Gastroesophageal sphincter (tissue), 3 donors: ENCODE results near the gene FAM184A.

Experiments used
- EP300 ChIP-seq: sonication (generic); formaldehyde crosslinking; IDR thresholded peaks from one replicate; pipeline ENCODE4 v1.6.1; 2017; ENCODE audit warnings: antibody characterized with exemption, mild to moderate bottlenecking
- POLR2A ChIP-seq, 2 donors: fragments of 450-650 bp; IDR thresholded peaks; one replicate each; pipeline ENCODE4 v1.6.1; 2017; ENCODE audit warnings: antibody characterized with exemption in 2 of 2, mild to moderate bottlenecking in 2 of 2, moderate library complexity in 1 of 2
- POLR2AphosphoS5 ChIP-seq: sonication (generic); formaldehyde crosslinking; IDR thresholded peaks from one replicate; pipeline ENCODE4 v1.6.1; 2017; ENCODE audit warnings: antibody characterized with exemption
- TF ChIP-seq, protein P1 (sequence below), 4 experiments: fragments of 200-600 bp in 2 of 4; fragments of 450-650 bp in 2 of 4; sonication (generic) in 1 of 4; IDR thresholded peaks; one replicate each; pipeline ENCODE4 v1.5.1; 2017 to 2019; ENCODE audit warnings: antibody characterized with exemption in 4 of 4, mild to moderate bottlenecking in 2 of 4, moderate library complexity in 2 of 4

DNA sequence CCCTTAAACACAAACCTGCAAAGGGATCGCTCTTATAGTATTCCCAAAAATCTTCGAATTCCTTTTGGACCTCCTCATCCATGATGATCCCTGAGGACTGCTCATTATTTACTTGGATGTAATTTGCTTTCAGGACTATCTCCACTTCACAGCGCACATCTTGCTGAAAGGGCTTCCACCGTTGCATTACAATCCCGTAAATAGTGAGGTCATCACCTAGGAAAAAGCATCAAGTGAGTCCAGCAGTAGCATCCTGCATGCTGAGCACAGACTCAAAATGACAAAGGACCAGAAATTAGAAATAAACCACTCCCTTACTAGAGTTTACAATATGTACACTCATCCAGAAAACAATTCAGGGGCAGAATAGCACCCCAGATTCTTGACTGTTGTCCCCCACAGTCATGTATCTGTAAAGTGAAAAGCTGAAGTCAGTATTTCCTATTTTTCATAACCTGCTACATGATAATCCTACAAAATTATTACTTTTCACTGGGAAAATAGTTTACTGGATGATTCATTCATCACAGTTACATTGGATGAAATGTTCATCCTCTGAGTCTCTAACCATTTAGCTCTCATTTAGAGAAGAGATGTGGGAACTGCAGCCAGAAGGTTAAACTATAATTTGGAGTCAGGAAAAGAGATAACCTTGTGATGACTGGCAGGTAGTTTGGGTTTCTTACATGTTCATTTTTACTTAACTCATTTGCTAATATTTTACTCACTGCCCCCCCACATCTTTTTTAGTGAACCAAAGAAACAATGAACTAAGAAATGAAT lies 160.7 kb downstream of the FAM184A start:
- TF ChIP-seq, protein P1, sequence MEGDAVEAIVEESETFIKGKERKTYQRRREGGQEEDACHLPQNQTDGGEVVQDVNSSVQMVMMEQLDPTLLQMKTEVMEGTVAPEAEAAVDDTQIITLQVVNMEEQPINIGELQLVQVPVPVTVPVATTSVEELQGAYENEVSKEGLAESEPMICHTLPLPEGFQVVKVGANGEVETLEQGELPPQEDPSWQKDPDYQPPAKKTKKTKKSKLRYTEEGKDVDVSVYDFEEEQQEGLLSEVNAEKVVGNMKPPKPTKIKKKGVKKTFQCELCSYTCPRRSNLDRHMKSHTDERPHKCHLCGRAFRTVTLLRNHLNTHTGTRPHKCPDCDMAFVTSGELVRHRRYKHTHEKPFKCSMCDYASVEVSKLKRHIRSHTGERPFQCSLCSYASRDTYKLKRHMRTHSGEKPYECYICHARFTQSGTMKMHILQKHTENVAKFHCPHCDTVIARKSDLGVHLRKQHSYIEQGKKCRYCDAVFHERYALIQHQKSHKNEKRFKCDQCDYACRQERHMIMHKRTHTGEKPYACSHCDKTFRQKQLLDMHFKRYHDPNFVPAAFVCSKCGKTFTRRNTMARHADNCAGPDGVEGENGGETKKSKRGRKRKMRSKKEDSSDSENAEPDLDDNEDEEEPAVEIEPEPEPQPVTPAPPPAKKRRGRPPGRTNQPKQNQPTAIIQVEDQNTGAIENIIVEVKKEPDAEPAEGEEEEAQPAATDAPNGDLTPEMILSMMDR (IDR thresholded peaks at IDR 0.05) = no peak
- TF ChIP-seq POLR2AphosphoS5 = no peak
- TF ChIP-seq POLR2A (IDR thresholded peaks at IDR 0.05) = no peak
- TF ChIP-seq EP300 = no peak
